HFFc6 (cell line): Measurements from ENCODE around the gene SYF2. TPM values are rescaled to one million over a fixed set of nuclear protein-coding genes. Genes with fewer than 3 reads are reported as not detected.

Experiments
- DNase-seq: peaks from one replicate; pipeline ENCODE4 v3.0.0-alpha.2; 2018
- H3K27ac Mint-ChIP-seq: 2 replicates; pipeline ENCODE4 v1.8.0; 2020; ENCODE audit warnings: mild to moderate bottlenecking, mixed read lengths
- H3K27me3 Mint-ChIP-seq: 2 replicates; pipeline ENCODE4 v1.8.0; 2021; ENCODE audit warnings: mild to moderate bottlenecking, moderate library complexity, mixed read lengths; ENCODE audit not compliant: insufficient read depth
- H3K36me3 Mint-ChIP-seq: 2 replicates; pipeline ENCODE4 v1.8.0; 2021; ENCODE audit warnings: low read depth, mixed read lengths
- H3K4me1 Mint-ChIP-seq: 2 replicates; pipeline ENCODE4 v1.8.0; 2020; ENCODE audit warnings: low read depth, mixed read lengths
- H3K4me3 Mint-ChIP-seq: 2 replicates; pipeline ENCODE4 v1.8.0; 2020; ENCODE audit warnings: mild to moderate bottlenecking, moderate library complexity, mixed read lengths
- H3K9me3 Mint-ChIP-seq: 2 replicates; pipeline ENCODE4 v1.8.0; 2020; ENCODE audit warnings: mild to moderate bottlenecking, mixed read lengths
- CTCF ChIP-seq: fragments of 200-600 bp; sonication (generic); IDR thresholded peaks from 2 replicates; pipeline ENCODE4 v1.5.0; 2021; ENCODE audit warnings: antibody characterized with exemption, mild to moderate bottlenecking
- total RNA-seq, 6 experiments: library from RNA; stranded (reverse); fragmentation: NEBNext Ultra II Directional; extraction: Animal tissue kit (Norgen Biotek cat#: 25700); gene quantifications; 2 replicates in 1 of 6; 3 replicates in 5 of 6; pipeline ENCODE4 v1.2.3, GENCODE V29; 2021

Gene SYF2
- total RNA-seq, 6 experiments from 2014 or later, result 30.7 to 44.1 (median 34.4) TPM

GRCh38 chr1:25201006-25201405 is 31.3 kb downstream of the SYF2 start:
- no peak overlapping the region for H3K27ac Mint-ChIP-seq
- H3K9me3 Mint-ChIP-seq, result no peaks in the 10 kb centered on the region
- H3K4me3 Mint-ChIP-seq, result no peak overlapping the region
- DNase-seq, result no peak
- peaks cover 58% of the 10 kb centered on the region for H3K27me3 Mint-ChIP-seq
- H3K4me1 Mint-ChIP-seq, result peaks cover 12% of the 10 kb centered on the region
- TF ChIP-seq CTCF, result no peak
- no peaks in the 10 kb centered on the region for H3K36me3 Mint-ChIP-seq

GRCh38 chr1:25199819-25200620 is 32.3 kb downstream of the SYF2 start:
- H3K27me3 Mint-ChIP-seq, result peaks cover 58% of the 10 kb centered on the region
- no peak overlapping the region for H3K27ac Mint-ChIP-seq
- TF ChIP-seq CTCF, result no peak
- no peaks in the 10 kb centered on the region for H3K9me3 Mint-ChIP-seq
- H3K4me3 Mint-ChIP-seq, result no peak overlapping the region
- H3K36me3 Mint-ChIP-seq, result no peaks in the 10 kb centered on the region
- H3K4me1 Mint-ChIP-seq, result peaks cover 3% of the 10 kb centered on the region
- DNase-seq, result no peak

- no peak overlapping the region for H3K27ac Mint-ChIP-seq
These were observed 33.5 kb downstream of the SYF2 start for GRCh38 chr1:25198663-25199252.

DNA sequence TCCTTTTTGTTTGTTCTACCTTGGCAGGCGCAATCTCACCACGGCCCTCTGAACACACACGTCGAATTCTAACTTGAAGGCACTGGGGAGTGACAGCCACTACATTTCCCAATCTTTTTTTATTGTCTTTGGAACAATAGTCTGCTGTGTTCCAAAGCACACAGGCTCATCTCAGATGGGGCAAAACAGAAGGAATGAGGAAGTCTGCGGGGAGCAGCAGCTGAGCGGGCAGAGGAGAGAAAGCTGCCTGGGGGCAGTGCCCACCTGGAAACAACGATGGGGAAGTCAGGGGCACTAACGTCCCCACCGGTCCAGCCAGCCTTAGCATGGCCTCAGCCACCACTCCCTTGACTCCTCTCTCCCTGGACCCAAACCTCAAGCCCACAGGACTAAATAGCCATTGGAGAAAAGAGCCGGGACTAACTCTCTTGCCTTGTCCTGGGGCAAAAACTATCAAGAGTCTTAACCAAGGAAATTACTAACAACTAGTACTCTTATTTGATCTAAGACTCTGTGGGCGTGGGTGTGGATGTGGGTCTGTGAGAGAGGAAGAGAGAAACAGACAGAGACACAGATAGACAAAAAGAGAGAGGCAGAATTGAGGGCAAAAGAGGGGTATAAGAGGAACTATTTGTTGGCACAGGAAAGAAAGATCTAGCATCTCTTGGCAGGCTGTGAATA is 34.2 kb downstream of the SYF2 start:
- TF ChIP-seq CTCF, result no peak
- H3K27ac Mint-ChIP-seq, result no peak overlapping the region
- H3K4me3 Mint-ChIP-seq, result no peak overlapping the region
- no peaks in the 10 kb centered on the region for H3K4me1 Mint-ChIP-seq
- no peaks in the 10 kb centered on the region for H3K36me3 Mint-ChIP-seq
- H3K9me3 Mint-ChIP-seq, result no peaks in the 10 kb centered on the region
- DNase-seq, result no peak
- peaks cover 64% of the 10 kb centered on the region for H3K27me3 Mint-ChIP-seq

More at GRCh38 chr1:25198663-25199252, 33.5 kb downstream of the SYF2 start:
- no peaks in the 10 kb centered on the region for H3K4me1 Mint-ChIP-seq
- H3K36me3 Mint-ChIP-seq, result no peaks in the 10 kb centered on the region
- peaks cover 59% of the 10 kb centered on the region for H3K27me3 Mint-ChIP-seq
- no peak for DNase-seq
- TF ChIP-seq CTCF, result no peak
- no peaks in the 10 kb centered on the region for H3K9me3 Mint-ChIP-seq
- no peak overlapping the region for H3K4me3 Mint-ChIP-seq

DNA sequence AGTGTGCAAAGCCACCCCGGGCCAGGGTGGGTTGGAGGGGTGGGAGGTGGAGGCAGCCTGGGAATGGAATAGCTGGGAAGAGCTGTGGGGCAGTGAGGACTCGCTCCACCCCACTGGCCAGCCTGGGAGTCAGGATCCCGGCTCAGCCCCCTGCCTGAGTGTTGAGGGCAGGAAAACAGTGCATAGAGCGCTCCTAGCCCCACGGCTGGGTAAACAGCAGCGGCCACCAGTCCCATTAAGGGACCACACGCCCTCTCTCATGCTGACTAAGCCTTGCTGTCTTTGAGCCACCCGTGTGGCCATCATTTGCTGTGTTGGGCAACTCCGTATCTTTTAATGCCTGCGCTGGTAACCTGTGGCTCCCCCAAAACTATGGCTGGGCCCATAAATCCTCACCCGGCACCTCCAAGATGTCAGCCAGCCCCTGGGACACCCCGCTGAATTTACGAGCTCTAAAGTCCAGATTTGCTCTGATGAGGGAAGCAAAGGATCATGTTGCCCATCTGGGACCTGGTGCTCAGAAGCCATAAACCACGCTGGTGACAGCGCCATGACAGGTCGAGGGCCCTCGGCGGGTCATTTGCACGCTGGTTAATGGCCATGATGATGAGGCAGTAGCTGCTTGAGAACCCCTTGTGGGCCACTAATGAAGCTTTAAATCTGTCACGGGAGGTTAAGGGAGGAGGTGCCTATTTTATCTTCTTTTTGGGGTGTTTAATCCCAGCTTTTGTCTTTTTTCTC is 34.9 kb downstream of the SYF2 start:
- H3K36me3 Mint-ChIP-seq, result no peaks in the 10 kb centered on the region
- DNase-seq, result no peak
- peaks cover 67% of the 10 kb centered on the region for H3K27me3 Mint-ChIP-seq
- no peak for TF ChIP-seq CTCF
- H3K27ac Mint-ChIP-seq, result no peak overlapping the region
- no peaks in the 10 kb centered on the region for H3K4me1 Mint-ChIP-seq
- no peaks in the 10 kb centered on the region for H3K9me3 Mint-ChIP-seq
- no peak overlapping the region for H3K4me3 Mint-ChIP-seq
